Fibroblast of mammary gland (primary cell): ENCODE measurements around the gene STXBP5.

Experiments used
- DNase-seq: peaks from one replicate; pipeline ENCODE4 v3.0.0-alpha.2; 2010; ENCODE audit warnings: low read depth
- H3K4me3 ChIP-seq: 2 replicates; pipeline ENCODE4 v1.5.1; 2011; ENCODE audit warnings: low read depth, mild to moderate bottlenecking, low read length, moderate library complexity; ENCODE audit not compliant: control insufficient read depth
- CTCF ChIP-seq: conservative IDR thresholded peaks from 2 replicates; pipeline ENCODE4 v1.5.1; 2011; ENCODE audit warnings: low read depth, low read length, inconsistent platforms; ENCODE audit not compliant: control insufficient read depth, insufficient read depth

The STXBP5 gene

GRCh38 chr6:147297663-147298316, 93.6 kb downstream of the STXBP5 start:
- no peak for DNase-seq
- TF ChIP-seq CTCF = no peak
- no peak overlapping the region for H3K4me3 ChIP-seq

GRCh38 chr6:147298461-147298860, 94.2 kb downstream of the STXBP5 start:
- H3K4me3 ChIP-seq = no peak overlapping the region
- DNase-seq = peak; percentile 52
- TF ChIP-seq CTCF = no peak

- TF ChIP-seq CTCF = no peak
- no peak for DNase-seq
- no peak overlapping the region for H3K4me3 ChIP-seq
Observed at GRCh38 chr6:147299035-147299434, 94.8 kb downstream of the STXBP5 start.

GRCh38 chr6:147301070-147301469, 96.9 kb downstream of the STXBP5 start:
- no peak for DNase-seq
- TF ChIP-seq CTCF = no peak
- H3K4me3 ChIP-seq = no peak overlapping the region

- no peak for TF ChIP-seq CTCF
- DNase-seq = no peak
- H3K4me3 ChIP-seq = no peak overlapping the region
Observed at GRCh38 chr6:147304016-147304415, 99.8 kb downstream of the STXBP5 start.

GRCh38 chr6:147310521-147310920, 106.3 kb downstream of the STXBP5 start:
- no peak overlapping the region for H3K4me3 ChIP-seq
- DNase-seq = no peak
- TF ChIP-seq CTCF = no peak

GRCh38 chr6:147311218-147311617, 107.0 kb downstream of the STXBP5 start:
- peak; percentile 42 for DNase-seq
- TF ChIP-seq CTCF = no peak

More at GRCh38 chr6:147311218-147311617, 107.0 kb downstream of the STXBP5 start:
- no peak overlapping the region for H3K4me3 ChIP-seq
